IPS-NIHi7 (cell line): ENCODE measurements around the gene ZNF462.

Experiments
- DNase-seq: peaks from one replicate; pipeline ENCODE4 v3.0.0; 2012; ENCODE audit warnings: mixed read lengths; ENCODE audit errors: extremely low spot score

Gene ZNF462

GRCh38 chr9:107007402-107007801 is 144.4 kb downstream of the ZNF462 start:
- DNase-seq = no peak

GRCh38 chr9:107008011-107008410 is 145.0 kb downstream of the ZNF462 start:
- DNase-seq = no peak

GRCh38 chr9:107008447-107008846 is 145.5 kb downstream of the ZNF462 start:
- no peak for DNase-seq

GRCh38 chr9:107016383-107016782 is 153.4 kb downstream of the ZNF462 start:
- no peak for DNase-seq

- no peak for DNase-seq
These were observed 156.0 kb downstream of the ZNF462 start for GRCh38 chr9:107018861-107019545.

- peak; percentile 21 for DNase-seq
These were observed 157.1 kb downstream of the ZNF462 start for GRCh38 chr9:107020040-107020530.

GRCh38 chr9:107024193-107024592 is 161.2 kb downstream of the ZNF462 start:
- no peak for DNase-seq

- DNase-seq = no peak
These were observed 162.5 kb downstream of the ZNF462 start for GRCh38 chr9:107025260-107026035.

- DNase-seq = no peak
These were observed 166.2 kb downstream of the ZNF462 start for GRCh38 chr9:107029146-107029545.

- DNase-seq = no peak
These were observed 171.0 kb downstream of the ZNF462 start for GRCh38 chr9:107033966-107034365.

- no peak for DNase-seq
These were observed 171.9 kb downstream of the ZNF462 start for GRCh38 chr9:107034831-107035230.

GRCh38 chr9:107036367-107036766 is 173.4 kb downstream of the ZNF462 start:
- no peak for DNase-seq

- no peak for DNase-seq
These were observed 176.6 kb downstream of the ZNF462 start for GRCh38 chr9:107039542-107039941.

- DNase-seq = no peak
These were observed 179.6 kb downstream of the ZNF462 start for GRCh38 chr9:107042606-107043005.

- DNase-seq = peak; percentile 36
These were observed 180.9 kb downstream of the ZNF462 start for GRCh38 chr9:107043886-107044285.

- no peak for DNase-seq
These were observed 181.9 kb downstream of the ZNF462 start for GRCh38 chr9:107044872-107045271.

GRCh38 chr9:107046692-107047091 is 183.7 kb downstream of the ZNF462 start:
- no peak for DNase-seq

GRCh38 chr9:107049046-107049802 is 186.3 kb downstream of the ZNF462 start:
- DNase-seq = peak; percentile 23

- peak; percentile 17 for DNase-seq
These were observed 186.8 kb downstream of the ZNF462 start for GRCh38 chr9:107049803-107050184.

GRCh38 chr9:107051392-107051791 is 188.4 kb downstream of the ZNF462 start:
- no peak for DNase-seq

GRCh38 chr9:107054146-107054545 is 191.2 kb downstream of the ZNF462 start:
- no peak for DNase-seq

GRCh38 chr9:107059220-107059619 is 196.3 kb downstream of the ZNF462 start:
- DNase-seq = peak; percentile 33
